NB4 (cell line): ENCODE data around the gene VIM.

ENCODE experiments used
- CTCF ChIP-seq: IDR thresholded peaks from one replicate; pipeline ENCODE4 v1.5.1; 2012; ENCODE audit warnings: low read depth, low read length
- POLR2A ChIP-seq: IDR thresholded peaks from 2 replicates; pipeline ENCODE4 v1.6.1; 2011; ENCODE audit warnings: mild to moderate bottlenecking; ENCODE audit not compliant: insufficient read length; ENCODE audit errors: extremely low read depth

GRCh38 chr10:17210361-17210760, 17.7 kb upstream of the VIM start:
- TF ChIP-seq CTCF (no peak), POLR2A (no peak)
